ENCODE measurements around the gene SLC1A7. TPM values are rescaled to one million over a fixed set of nuclear protein-coding genes. Genes with fewer than 3 reads are reported as not detected.
A peak's percentile ranks its signal among the peaks of the same experiment; 100 is the strongest.

Gene SLC1A7
- total and polyA plus RNA-seq, 2 of the 13 experiments (the other 11 are each of a cell fraction or from before 2014, with no cell fraction given), result 0.04 to 2.0 TPM

GRCh38 chr1:53145942-53146708, 3.7 kb upstream of the SLC1A7 start (continued):
- peak; percentile 74; the same call in 1 of the 2 replicates for TF ChIP-seq ZBTB4 (CRISPR knock-in tag; IDR thresholded peaks at IDR 0.05; ENCODE audit: borderline replicate concordance)
- TF ChIP-seq PATZ1 (CRISPR knock-in tag; IDR thresholded peaks at IDR 0.05), result peak; percentile 72
- TF ChIP-seq PHF20 (CRISPR knock-in tag; IDR thresholded peaks at IDR 0.05), result peak; percentile 50
- peak; percentile 55; the same call in 1 of the 2 replicates for TF ChIP-seq ZNF142 (CRISPR knock-in tag; IDR thresholded peaks at IDR 0.05)
- peak; percentile 45 for TF ChIP-seq YY1 (IDR thresholded peaks at IDR 0.05; ENCODE audit: insufficient read depth, insufficient replicate concordance, low read depth, low read length)
- TF ChIP-seq ZNF317 (CRISPR knock-in tag; IDR thresholded peaks at IDR 0.05), result peak; percentile 70; the same call in 1 of the 2 replicates
- no peak for TF ChIP-seq GABPA (IDR thresholded peaks at IDR 0.05; ENCODE audit: low read depth, low read length)
- peak; percentile 37; the same call in 1 of the 2 replicates for TF ChIP-seq GABPA (CRISPR knock-in tag; IDR thresholded peaks at IDR 0.05; ENCODE audit: low read depth)
- peak; percentile 61; the same call in 1 of the 2 replicates for TF ChIP-seq ZNF788 (CRISPR knock-in tag; IDR thresholded peaks at IDR 0.05; ENCODE audit: borderline replicate concordance)
- no peak for TF ChIP-seq NFE2L1 (CRISPR knock-in tag; IDR thresholded peaks at IDR 0.05; ENCODE audit: borderline replicate concordance)
- TF ChIP-seq NRL (CRISPR knock-in tag; IDR thresholded peaks at IDR 0.05; ENCODE audit: borderline replicate concordance), result 0 out of 2 replicates have a peak, but pooled peaks have one; percentile 37
- peak; percentile 61; the same call in 1 of the 2 replicates for TF ChIP-seq KDM6A (CRISPR knock-in tag; IDR thresholded peaks at IDR 0.05; ENCODE audit: low read depth)
- TF ChIP-seq TARDBP (CRISPR knock-in tag; IDR thresholded peaks at IDR 0.05), result 0 out of 2 replicates have a peak, but pooled peaks have one; percentile 70
- TF ChIP-seq HNF1B (CRISPR knock-in tag; IDR thresholded peaks at IDR 0.05), result peak; percentile 99
- TF ChIP-seq MBNL3 (CRISPR knock-in tag; conservative IDR thresholded peaks at IDR 0.05), result no peak

Measured in HepG2 (cell line).